Activated naive CD4-positive, alpha-beta T cell (primary cell): Measurements from ENCODE around the gene KRTCAP2.
"Not testable (repeated sequence)": the region's sequence is repeated elsewhere in the genome, so short reads cannot be mapped to it uniquely, and the experiment has no call there.

Source experiments
- DNase-seq, 4 experiments: peaks; one replicate each; lab custom pipeline; 2025; lab: John Stamatoyannopoulos, UW

KRTCAP2 gene

GRCh38 chr1:155199792-155200191 lies 26.7 kb upstream of the KRTCAP2 start:
- DNase-seq: no peak

GRCh38 chr1:155198547-155198906 lies 25.4 kb upstream of the KRTCAP2 start:
- DNase-seq: no peak

GRCh38 chr1:155197901-155198546 lies 24.9 kb upstream of the KRTCAP2 start:
- no peak for DNase-seq

- no peak for DNase-seq
These were observed 24.0 kb upstream of the KRTCAP2 start for GRCh38 chr1:155196893-155197638.

- DNase-seq: no peak
These were observed 23.2 kb upstream of the KRTCAP2 start for GRCh38 chr1:155196103-155196892.

GRCh38 chr1:155195201-155196102 lies 22.3 kb upstream of the KRTCAP2 start:
- DNase-seq: no peak

GRCh38 chr1:155193991-155194240 lies 20.8 kb upstream of the KRTCAP2 start:
- DNase-seq: not testable (repeated sequence)

- peak; percentile 31 to 52 (median 44) for DNase-seq
These were observed 20.3 kb upstream of the KRTCAP2 start for GRCh38 chr1:155193275-155193990.

GRCh38 chr1:155192346-155193274 lies 19.5 kb upstream of the KRTCAP2 start:
- DNase-seq: peak in 2 of 4 experiments; percentile 23 to 26

- no peak for DNase-seq
These were observed 18.8 kb upstream of the KRTCAP2 start for GRCh38 chr1:155191904-155192303.

- not testable (repeated sequence) for DNase-seq
These were observed 16.8 kb upstream of the KRTCAP2 start for GRCh38 chr1:155189926-155190325.

GRCh38 chr1:155188268-155188667 lies 15.2 kb upstream of the KRTCAP2 start:
- no peak for DNase-seq

- no peak for DNase-seq
These were observed 14.4 kb upstream of the KRTCAP2 start for GRCh38 chr1:155187456-155187891.

- no peak for DNase-seq
These were observed 13.8 kb upstream of the KRTCAP2 start for GRCh38 chr1:155186794-155187455.

- no peak for DNase-seq
These were observed 13.1 kb upstream of the KRTCAP2 start for GRCh38 chr1:155186067-155186793.

- DNase-seq: no peak
These were observed 12.6 kb upstream of the KRTCAP2 start for GRCh38 chr1:155185783-155186066.

- DNase-seq: no peak
These were observed 12.0 kb upstream of the KRTCAP2 start for GRCh38 chr1:155184835-155185782.

- DNase-seq: no peak
These were observed 11.3 kb upstream of the KRTCAP2 start for GRCh38 chr1:155184351-155184811.
